Fibroblast of villous mesenchyme (primary cell): Measurements from ENCODE around the gene RHOA. TPM values are rescaled to one million over a fixed set of nuclear protein-coding genes. Genes with fewer than 3 reads are reported as not detected.

Experiments
- DNase-seq: peaks from one replicate; pipeline ENCODE4 v3.0.0-alpha.2; 2010; ENCODE audit warnings: low read depth
- H3K4me3 ChIP-seq: 2 replicates; pipeline ENCODE4 v1.5.1; 2011; ENCODE audit warnings: low read depth, mild to moderate bottlenecking, low read length
- total RNA-seq: library from RNA; depleted of rRNA; stranded (reverse); fragments of >200 nt; gene quantifications from 2 replicates; pipeline ENCODE4 v1.2.3, GENCODE V29; 2012
- TF ChIP-seq, protein P1 (sequence below): IDR thresholded peaks from 2 replicates; pipeline ENCODE4 v1.5.1; 2012; ENCODE audit warnings: low read depth, mild to moderate bottlenecking, low read length; ENCODE audit not compliant: insufficient read depth

The RHOA gene
- total RNA-seq, 1 donor: 626 TPM

DNA sequence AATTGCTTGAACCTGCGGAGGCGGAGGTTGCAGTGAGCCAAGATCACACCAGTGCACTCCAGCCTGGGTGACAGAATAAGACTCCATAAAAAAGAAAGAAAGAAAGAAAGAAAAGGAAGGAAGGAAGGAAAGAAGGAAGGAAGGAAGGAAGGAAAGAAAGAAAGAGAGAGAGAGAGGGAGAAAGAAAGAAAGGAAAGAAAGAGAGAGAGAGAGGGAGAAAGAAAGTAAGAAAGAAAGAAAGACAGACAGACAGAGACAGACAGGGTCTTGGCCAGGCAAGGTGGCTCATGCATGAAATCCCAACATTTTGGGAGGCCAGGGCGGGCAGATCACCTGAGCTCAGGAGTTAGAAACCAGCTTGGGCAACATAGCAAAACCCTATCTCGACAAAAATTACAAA is 41.8 kb upstream of the RHOA start:
- no peak overlapping the region for H3K4me3 ChIP-seq
- no peak for DNase-seq
- TF ChIP-seq, protein P1, sequence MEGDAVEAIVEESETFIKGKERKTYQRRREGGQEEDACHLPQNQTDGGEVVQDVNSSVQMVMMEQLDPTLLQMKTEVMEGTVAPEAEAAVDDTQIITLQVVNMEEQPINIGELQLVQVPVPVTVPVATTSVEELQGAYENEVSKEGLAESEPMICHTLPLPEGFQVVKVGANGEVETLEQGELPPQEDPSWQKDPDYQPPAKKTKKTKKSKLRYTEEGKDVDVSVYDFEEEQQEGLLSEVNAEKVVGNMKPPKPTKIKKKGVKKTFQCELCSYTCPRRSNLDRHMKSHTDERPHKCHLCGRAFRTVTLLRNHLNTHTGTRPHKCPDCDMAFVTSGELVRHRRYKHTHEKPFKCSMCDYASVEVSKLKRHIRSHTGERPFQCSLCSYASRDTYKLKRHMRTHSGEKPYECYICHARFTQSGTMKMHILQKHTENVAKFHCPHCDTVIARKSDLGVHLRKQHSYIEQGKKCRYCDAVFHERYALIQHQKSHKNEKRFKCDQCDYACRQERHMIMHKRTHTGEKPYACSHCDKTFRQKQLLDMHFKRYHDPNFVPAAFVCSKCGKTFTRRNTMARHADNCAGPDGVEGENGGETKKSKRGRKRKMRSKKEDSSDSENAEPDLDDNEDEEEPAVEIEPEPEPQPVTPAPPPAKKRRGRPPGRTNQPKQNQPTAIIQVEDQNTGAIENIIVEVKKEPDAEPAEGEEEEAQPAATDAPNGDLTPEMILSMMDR: no peak

DNA sequence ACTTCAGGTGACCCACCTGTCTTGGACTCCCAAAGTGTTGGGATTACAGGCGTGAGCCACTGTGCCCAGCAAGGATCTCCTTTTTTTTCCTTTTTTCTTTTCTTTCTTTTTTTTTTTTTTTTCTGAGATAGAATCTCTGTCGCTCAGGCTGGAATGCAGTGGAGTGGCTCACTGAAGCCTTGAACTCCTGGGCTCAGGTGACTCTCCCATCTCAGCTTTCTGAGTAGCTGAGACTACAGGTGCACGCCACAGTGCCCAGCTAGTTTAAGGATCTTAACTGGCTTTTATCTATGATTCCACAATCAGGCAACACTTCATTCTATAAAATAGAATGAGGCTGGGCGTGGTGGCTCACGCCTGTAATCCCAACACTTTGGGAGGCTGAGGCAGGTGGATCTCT is 33.6 kb upstream of the RHOA start:
- H3K4me3 ChIP-seq: no peak overlapping the region
- DNase-seq: no peak
- TF ChIP-seq, protein P1: no peak

DNA sequence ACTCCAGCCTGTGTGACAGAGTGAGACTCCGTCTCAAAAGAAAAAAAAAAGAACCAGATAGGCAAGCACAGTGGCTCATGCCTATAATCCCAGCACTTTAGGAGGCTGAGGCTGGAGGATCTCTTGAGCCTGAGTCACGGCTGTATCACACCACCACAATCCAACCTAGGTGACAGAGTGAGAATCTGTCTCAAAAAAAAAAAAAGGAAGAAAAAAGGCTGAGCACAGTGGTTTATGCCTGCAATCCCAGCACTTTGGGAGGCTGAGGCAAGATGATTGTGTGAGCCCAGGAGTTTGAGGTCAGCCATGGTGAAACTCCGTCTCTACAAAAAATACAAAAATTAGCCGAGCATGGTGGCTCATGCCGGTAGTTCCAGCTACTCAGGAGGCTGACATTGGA is 23.0 kb upstream of the RHOA start:
- no peak for DNase-seq
- TF ChIP-seq, protein P1: no peak
- no peak overlapping the region for H3K4me3 ChIP-seq

DNA sequence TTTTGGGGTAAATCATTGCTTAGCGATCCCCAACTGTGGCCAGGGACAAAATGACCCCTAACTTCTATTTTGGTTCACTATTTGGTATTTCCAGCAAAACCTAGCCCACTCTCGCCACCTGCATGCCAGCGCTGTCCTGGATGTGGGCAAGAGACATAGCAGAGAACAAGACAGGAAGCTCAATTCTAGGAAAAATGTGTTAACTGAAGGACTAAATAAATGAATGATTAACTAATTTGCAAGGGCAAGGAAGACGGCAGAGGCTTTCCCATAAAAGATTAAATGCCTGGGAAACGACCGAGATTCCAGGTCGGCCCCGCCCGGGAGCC is 16.9 kb upstream of the RHOA start:
- H3K4me3 ChIP-seq: peak overlapping the region; percentile 78
- no peak for DNase-seq
- TF ChIP-seq, protein P1: no peak

DNA sequence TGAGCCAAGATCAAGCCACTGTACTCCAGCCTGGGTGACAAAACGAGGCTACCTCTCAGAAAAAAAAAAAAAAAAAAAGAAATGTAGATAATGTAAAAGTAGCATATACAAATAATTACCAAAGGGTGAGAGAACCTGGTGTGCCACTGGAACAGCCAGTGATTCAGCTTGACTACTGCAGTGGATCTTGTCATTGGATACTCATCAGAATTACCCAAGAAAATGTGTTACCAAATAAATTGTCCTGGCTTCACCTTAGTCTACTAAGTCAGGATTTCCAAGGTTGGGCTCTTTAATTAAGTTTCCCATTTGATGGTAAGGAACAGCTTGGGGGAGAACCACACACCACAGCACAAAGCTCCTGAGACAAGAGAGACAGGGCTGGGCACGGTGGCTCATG is 15.8 kb upstream of the RHOA start:
- TF ChIP-seq, protein P1: no peak
- no peak for DNase-seq

DNA sequence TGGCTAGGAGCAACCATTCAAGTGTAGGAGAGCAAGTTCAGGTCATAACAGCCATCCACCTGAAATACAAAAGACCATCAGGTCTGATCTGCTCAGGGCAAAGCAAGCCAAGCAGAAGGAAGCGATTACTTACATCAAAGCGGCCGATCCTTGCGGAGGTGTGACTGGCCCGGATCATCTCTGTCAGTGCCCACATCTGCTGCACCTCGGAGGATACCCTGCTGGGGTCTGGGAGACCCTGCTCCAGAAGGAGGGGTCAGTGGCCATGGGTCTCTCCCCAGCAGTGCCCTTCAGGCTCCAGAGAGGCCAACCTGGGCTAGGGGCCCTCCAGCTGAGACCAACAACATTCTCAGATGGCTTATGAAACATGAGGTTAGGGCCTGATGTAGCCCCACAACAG is 13.0 kb upstream of the RHOA start:
- DNase-seq: no peak
- no peak overlapping the region for H3K4me3 ChIP-seq
- TF ChIP-seq, protein P1: no peak

More for the DNA sequence above, 15.8 kb upstream of the RHOA start:
- H3K4me3 ChIP-seq: no peak overlapping the region
